Neural progenitor cell (in vitro differentiated cells): ENCODE measurements around the gene SAPCD1. TPM values are rescaled to one million over a fixed set of nuclear protein-coding genes. Genes with fewer than 3 reads are reported as not detected.

ENCODE experiments used
- DNase-seq: peaks from one replicate; pipeline ENCODE4 v3.0.0-alpha.2; 2016; ENCODE audit warnings: low spot score
- H2AFZ ChIP-seq: fragments of 200-600 bp; sonication (generic); replicated peaks from 2 replicates; pipeline ENCODE4 v1.6.1; 2016; ENCODE audit warnings: antibody characterized with exemption
- H3F3A ChIP-seq: fragments of 200-600 bp; sonication (generic); 2 replicates; pipeline ENCODE4 v1.6.1; 2016; ENCODE audit warnings: antibody characterized with exemption, low read depth
- H3K27ac ChIP-seq: fragments of 200-600 bp; sonication (generic); 2 replicates; pipeline ENCODE4 v1.5.1; 2016; ENCODE audit warnings: mild to moderate bottlenecking
- H3K27me3 ChIP-seq: fragments of 200-600 bp; sonication (generic); 2 replicates; pipeline ENCODE4 v1.6.1; 2016; ENCODE audit warnings: mild to moderate bottlenecking, moderate library complexity
- H3K36me3 ChIP-seq: fragments of 200-600 bp; sonication (generic); 2 replicates; pipeline ENCODE4 v1.5.1; 2016
- H3K4me1 ChIP-seq: fragments of 200-600 bp; sonication (generic); 2 replicates; pipeline ENCODE4 v1.6.1; 2016; ENCODE audit warnings: mixed run types
- H3K4me2 ChIP-seq: fragments of 200-600 bp; sonication (generic); 2 replicates; pipeline ENCODE4 v1.6.1; 2016
- H3K4me3 ChIP-seq: fragments of 200-600 bp; sonication (generic); 2 replicates; pipeline ENCODE4 v1.5.1; 2016
- H3K79me2 ChIP-seq: fragments of 200-600 bp; sonication (generic); 2 replicates; pipeline ENCODE4 v1.6.1; 2016; ENCODE audit warnings: low read depth
- H3K9ac ChIP-seq: fragments of 200-600 bp; sonication (generic); 2 replicates; pipeline ENCODE4 v1.6.1; 2016
- H3K9me3 ChIP-seq: fragments of 200-600 bp; sonication (generic); 2 replicates; pipeline ENCODE4 v1.5.1; 2016; ENCODE audit warnings: low read depth
- H4K20me1 ChIP-seq: fragments of 200-600 bp; sonication (generic); 2 replicates; pipeline ENCODE4 v1.6.1; 2016; ENCODE audit warnings: low read depth
- H3K27ac Mint-ChIP-seq: 3 replicates; pipeline ENCODE4 v1.8.0; 2021; ENCODE audit warnings: mixed read lengths
- H3K27me3 Mint-ChIP-seq: 2 replicates; pipeline ENCODE4 v1.8.0; 2022; ENCODE audit warnings: low read depth, mild to moderate bottlenecking, inconsistent platforms, moderate library complexity, mixed read lengths; ENCODE audit not compliant: insufficient read depth
- H3K36me3 Mint-ChIP-seq: 3 replicates; pipeline ENCODE4 v1.8.0; 2021; ENCODE audit warnings: mixed read lengths
- H3K4me1 Mint-ChIP-seq: 3 replicates; pipeline ENCODE4 v1.8.0; 2021; ENCODE audit warnings: mixed read lengths
- H3K4me3 Mint-ChIP-seq: 3 replicates; pipeline ENCODE4 v1.8.0; 2021; ENCODE audit warnings: mild to moderate bottlenecking, moderate library complexity, mixed read lengths
- H3K9me3 Mint-ChIP-seq: 3 replicates; pipeline ENCODE4 v1.8.0; 2020; ENCODE audit warnings: mixed read lengths
- CTCF ChIP-seq: fragments of 200-600 bp; sonication (generic); IDR thresholded peaks from 2 replicates; pipeline ENCODE4 v1.5.1; 2017; ENCODE audit warnings: antibody characterized with exemption, mild to moderate bottlenecking
- EZH2 ChIP-seq: fragments of 200-600 bp; sonication (generic); IDR thresholded peaks from 2 replicates; pipeline ENCODE4 v1.6.1; 2017; ENCODE audit warnings: antibody characterized with exemption, mild to moderate bottlenecking, moderate library complexity
- EZH2phosphoT487 ChIP-seq: fragments of 200-600 bp; sonication (generic); IDR thresholded peaks from 2 replicates; pipeline ENCODE4 v1.6.1; 2017; ENCODE audit warnings: antibody characterized with exemption
- total RNA-seq: library from RNA; depleted of rRNA; stranded (reverse); fragments of >200 nt; gene quantifications from 2 replicates; pipeline ENCODE4 v1.2.3, GENCODE V29; 2015; ENCODE audit warnings: low replicate concordance

Gene SAPCD1
- total RNA-seq, 1 donor from 2014 or later: 11.9 TPM

GRCh38 chr6:31763619-31763940 lies 1.1 kb downstream of the SAPCD1 start:
- Mint-ChIP-seq H3K9me3 (no peaks in the 10 kb centered on the region), H3K27me3 (peaks cover 4% of the 10 kb centered on the region), H3K27ac (peak overlapping the region; percentile 86), H3K4me3 (peak overlapping the region; percentile 54), H3K4me1 (peaks cover 29% of the 10 kb centered on the region), H3K36me3 (peaks cover 34% of the 10 kb centered on the region)
- H3K9me3 ChIP-seq: no peaks in the 10 kb centered on the region
- peak; percentile 88 for DNase-seq
- H3K9ac ChIP-seq: no peak overlapping the region
- H3K4me3 ChIP-seq: no peak overlapping the region
- peaks cover 18% of the 10 kb centered on the region for H3F3A ChIP-seq
- H3K4me2 ChIP-seq: peak overlapping the region; percentile 73
- no peaks in the 10 kb centered on the region for H4K20me1 ChIP-seq
- TF ChIP-seq CTCF: no peak
- no peak for TF ChIP-seq EZH2
- no peak for TF ChIP-seq EZH2phosphoT487
- H3K4me1 ChIP-seq: peaks cover 23% of the 10 kb centered on the region
- H3K79me2 ChIP-seq: no peaks in the 10 kb centered on the region
- no peaks in the 10 kb centered on the region for H3K36me3 ChIP-seq
- H2AFZ ChIP-seq: no peak overlapping the region
- no peaks in the 10 kb centered on the region for H3K27me3 ChIP-seq
- H3K27ac ChIP-seq: peak overlapping the region; percentile 67

DNA sequence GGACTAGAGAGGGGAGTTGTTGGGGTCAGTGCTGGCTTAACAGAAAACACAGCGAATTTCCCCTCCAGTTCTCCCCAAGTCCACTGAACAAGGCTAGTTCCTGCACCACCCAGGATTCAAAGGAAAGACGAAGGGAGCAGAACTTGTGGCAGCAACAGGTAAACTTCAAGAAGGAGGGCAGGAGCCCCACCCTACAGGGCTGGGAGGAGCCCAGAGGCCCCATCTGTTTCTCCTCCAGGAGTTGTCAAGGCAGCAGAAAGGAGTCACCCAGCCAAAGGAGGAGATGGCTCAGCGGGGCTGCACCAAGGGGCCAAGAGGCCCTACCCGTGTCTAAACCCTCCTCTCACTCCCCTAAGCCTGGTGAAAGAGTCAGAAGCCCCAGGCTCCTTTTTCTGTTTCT lies 1.7 kb downstream of the SAPCD1 start:
- Mint-ChIP-seq H3K36me3 (peaks cover 28% of the 10 kb centered on the region), H3K27me3 (peaks cover 4% of the 10 kb centered on the region), H3K27ac (peak overlapping the region; percentile 86), H3K4me3 (peak overlapping the region; percentile 54), H3K4me1 (peaks cover 29% of the 10 kb centered on the region), H3K9me3 (no peaks in the 10 kb centered on the region)
- no peaks in the 10 kb centered on the region for H4K20me1 ChIP-seq
- no peak overlapping the region for H3K9ac ChIP-seq
- no peak overlapping the region for H3K4me3 ChIP-seq
- H3K4me2 ChIP-seq: peak overlapping the region; percentile 58
- H2AFZ ChIP-seq: no peak overlapping the region
- no peaks in the 10 kb centered on the region for H3K36me3 ChIP-seq
- H3K9me3 ChIP-seq: no peaks in the 10 kb centered on the region
- no peak for DNase-seq
- peak overlapping the region; percentile 42 for H3K27ac ChIP-seq
- peaks cover 18% of the 10 kb centered on the region for H3F3A ChIP-seq
- TF ChIP-seq CTCF: no peak
- TF ChIP-seq EZH2phosphoT487: no peak
- no peak for TF ChIP-seq EZH2
- no peaks in the 10 kb centered on the region for H3K27me3 ChIP-seq
- no peaks in the 10 kb centered on the region for H3K79me2 ChIP-seq
- peaks cover 23% of the 10 kb centered on the region for H3K4me1 ChIP-seq

- Histone ChIP-seq H3K27ac (no peak overlapping the region), H3K27me3 (no peaks in the 10 kb centered on the region), H3K4me2 (no peak overlapping the region), H3K4me1 (peaks cover 23% of the 10 kb centered on the region), H3K9me3 (no peaks in the 10 kb centered on the region), H3K4me3 (no peak overlapping the region), H3F3A (peaks cover 18% of the 10 kb centered on the region), H3K9ac (no peak overlapping the region), H4K20me1 (no peaks in the 10 kb centered on the region), H3K36me3 (no peaks in the 10 kb centered on the region), H3K79me2 (no peaks in the 10 kb centered on the region), H2AFZ (no peak overlapping the region)
- Mint-ChIP-seq H3K36me3 (peaks cover 18% of the 10 kb centered on the region), H3K27me3 (peaks cover 3% of the 10 kb centered on the region), H3K4me1 (peaks cover 32% of the 10 kb centered on the region), H3K4me3 (no peak overlapping the region), H3K27ac (peak overlapping the region; percentile 42), H3K9me3 (no peaks in the 10 kb centered on the region)
- TF ChIP-seq EZH2phosphoT487: no peak
- TF ChIP-seq EZH2: no peak
- no peak for TF ChIP-seq CTCF
- DNase-seq: no peak
These were observed 3.1 kb downstream of the SAPCD1 start for GRCh38 chr6:31765559-31765909.
